Neutrophil (primary cell): ENCODE results near the gene ZNF407.

Experiments used
- H3K27ac ChIP-seq: fragments of 200-600 bp; sonication (generic); 2 replicates; pipeline ENCODE4 v1.5.1; 2016; ENCODE audit warnings: mild to moderate bottlenecking, moderate library complexity
- H3K27me3 ChIP-seq: fragments of 200-600 bp; sonication (generic); 2 replicates; pipeline ENCODE4 v1.6.0; 2016; ENCODE audit warnings: mild to moderate bottlenecking
- H3K36me3 ChIP-seq: fragments of 200-600 bp; sonication (generic); 2 replicates; pipeline ENCODE4 v1.5.1; 2017
- H3K4me1 ChIP-seq, 2 experiments: fragments of 200-600 bp in 1 of 2; sonication (generic) in 1 of 2; 1 replicate in 1 of 2; 2 replicates in 1 of 2; pipeline versions ENCODE4 v1.5.1 to v1.6.1; 2013 to 2016; ENCODE audit warnings: low read depth in 1 of 2, low read length in 1 of 2, mild to moderate bottlenecking in 1 of 2, moderate library complexity in 1 of 2; ENCODE audit not compliant: control insufficient read depth in 1 of 2, insufficient read depth in 1 of 2
- H3K4me3 ChIP-seq, 2 experiments: fragments of 200-600 bp in 1 of 2; sonication (generic) in 1 of 2; 1 replicate in 1 of 2; 2 replicates in 1 of 2; pipeline ENCODE4 v1.5.1; 2013 to 2016; ENCODE audit warnings: low read depth in 1 of 2, low read length in 1 of 2, mild to moderate bottlenecking in 1 of 2, moderate library complexity in 1 of 2
- H3K9me3 ChIP-seq: fragments of 200-600 bp; sonication (generic); 2 replicates; pipeline ENCODE4 v1.5.1; 2016
- CTCF ChIP-seq: fragments of 200-600 bp; sonication (generic); IDR thresholded peaks from 2 replicates; pipeline ENCODE4 v1.5.1; 2016; ENCODE audit warnings: antibody characterized with exemption

The ZNF407 gene

GRCh38 chr18:74669136-74669798 lies 71.6 kb downstream of the ZNF407 start:
- Histone ChIP-seq H3K36me3 (peaks cover 6% of the 10 kb centered on the region), H3K27ac (no peak overlapping the region), H3K4me3 (no peak overlapping the region), H3K9me3 (no peaks in the 10 kb centered on the region), H3K4me1 (no peaks in the 10 kb centered on the region), H3K27me3 (no peaks in the 10 kb centered on the region)
- TF ChIP-seq CTCF: no peak

- Histone ChIP-seq H3K9me3 (no peaks in the 10 kb centered on the region), H3K4me1 (no peaks in the 10 kb centered on the region), H3K27me3 (no peaks in the 10 kb centered on the region), H3K4me3 (no peak overlapping the region), H3K36me3 (peaks cover 6% of the 10 kb centered on the region), H3K27ac (no peak overlapping the region)
- no peak for TF ChIP-seq CTCF
These were observed 74.7 kb downstream of the ZNF407 start for GRCh38 chr18:74672371-74672770.

GRCh38 chr18:74674487-74674886 lies 76.8 kb downstream of the ZNF407 start:
- Histone ChIP-seq H3K27ac (no peak overlapping the region), H3K9me3 (no peaks in the 10 kb centered on the region), H3K4me3 (no peak overlapping the region), H3K4me1 (no peaks in the 10 kb centered on the region), H3K36me3 (peaks cover 6% of the 10 kb centered on the region), H3K27me3 (no peaks in the 10 kb centered on the region)
- TF ChIP-seq CTCF: no peak

GRCh38 chr18:74679006-74679678 lies 81.5 kb downstream of the ZNF407 start:
- no peak for TF ChIP-seq CTCF

GRCh38 chr18:74679679-74680076 lies 82.0 kb downstream of the ZNF407 start:
- H3K27me3 ChIP-seq: no peaks in the 10 kb centered on the region
- no peak for TF ChIP-seq CTCF
- no peaks in the 10 kb centered on the region for H3K36me3 ChIP-seq
- H3K4me3 ChIP-seq: no peak overlapping the region
- no peak overlapping the region for H3K27ac ChIP-seq
- H3K4me1 ChIP-seq: no peaks in the 10 kb centered on the region
- H3K9me3 ChIP-seq: no peaks in the 10 kb centered on the region

More at GRCh38 chr18:74679006-74679678, 81.5 kb downstream of the ZNF407 start:
- no peaks in the 10 kb centered on the region for H3K4me1 ChIP-seq
- no peak overlapping the region for H3K4me3 ChIP-seq
- H3K27me3 ChIP-seq: no peaks in the 10 kb centered on the region
- no peaks in the 10 kb centered on the region for H3K9me3 ChIP-seq
- H3K27ac ChIP-seq: no peak overlapping the region
- H3K36me3 ChIP-seq: peaks cover under 1% of the 10 kb centered on the region
